OCI-LY3 (cell line): ENCODE data around the gene SSR3.

ENCODE experiments used
- H2AFZ ChIP-seq: fragments of 200-600, 300-600 bp; shearing (Covaris generic); 2 replicates; pipeline ENCODE4 v1.6.0; 2014; ENCODE audit warnings: antibody characterized with exemption, low read depth, low read length
- H3K27ac ChIP-seq: fragments of 200-600, 300-600 bp; sonication (generic); 2 replicates; pipeline ENCODE4 v1.5.1; 2014; ENCODE audit warnings: mild to moderate bottlenecking, low read length, moderate library complexity, mixed read lengths
- H3K27me3 ChIP-seq: fragments of 200-600, 300-600 bp; sonication (generic); 2 replicates; pipeline ENCODE4 v1.6.1; 2014; ENCODE audit warnings: low read depth, low read length, mixed read lengths
- H3K36me3 ChIP-seq: fragments of 200-600, 300-600 bp; sonication (generic); replicated peaks from 2 replicates; pipeline ENCODE3; 2014; ENCODE audit warnings: low read depth, low read length, mixed read lengths
- H3K4me1 ChIP-seq: fragments of 300-600, 200-600 bp; sonication (generic); 2 replicates; pipeline ENCODE4 v1.6.1; 2014; ENCODE audit warnings: low read length, mixed read lengths
- H3K4me2 ChIP-seq: fragments of 200-600, 300-600 bp; sonication (generic); 2 replicates; pipeline ENCODE4 v1.6.1; 2014; ENCODE audit warnings: low read length, mixed read lengths
- H3K4me3 ChIP-seq: fragments of 300-600, 200-600 bp; sonication (generic); 2 replicates; pipeline ENCODE4 v1.5.1; 2014; ENCODE audit warnings: antibody characterized with exemption, mild to moderate bottlenecking, low read length, moderate library complexity
- H3K79me2 ChIP-seq: fragments of 300-600, 200-600 bp; shearing (Covaris generic); 2 replicates; pipeline ENCODE4 v1.6.1; 2014; ENCODE audit warnings: mild to moderate bottlenecking, low read length, mixed read lengths
- H3K9ac ChIP-seq: fragments of 300-600, 200-600 bp; shearing (Covaris generic); 2 replicates; pipeline ENCODE4 v1.6.0; 2014; ENCODE audit warnings: mild to moderate bottlenecking, low read length, moderate library complexity
- H3K9me3 ChIP-seq: fragments of 200-600, 300-600 bp; shearing (Covaris generic); 2 replicates; pipeline ENCODE4 v1.6.1; 2014; ENCODE audit warnings: low read length, mixed read lengths; ENCODE audit not compliant: insufficient read depth
- H4K20me1 ChIP-seq: fragments of 200-600, 300-600 bp; sonication (generic); 2 replicates; pipeline ENCODE4 v1.6.1; 2016; ENCODE audit warnings: low read length, mixed read lengths; ENCODE audit not compliant: insufficient read depth
- EZH2phosphoT487 ChIP-seq: fragments of 200-600 bp; shearing (Covaris generic); IDR thresholded peaks from 2 replicates; pipeline ENCODE4 v1.6.1; 2018; ENCODE audit warnings: antibody characterized with exemption, mixed run types, low read depth
- TF ChIP-seq, protein P1 (sequence below): fragments of 200-600, 300-600 bp; sonication (generic); IDR thresholded peaks from 2 replicates; pipeline ENCODE4 v1.5.1; 2014; ENCODE audit warnings: antibody characterized with exemption, low read length, low read depth

Gene SSR3

DNA sequence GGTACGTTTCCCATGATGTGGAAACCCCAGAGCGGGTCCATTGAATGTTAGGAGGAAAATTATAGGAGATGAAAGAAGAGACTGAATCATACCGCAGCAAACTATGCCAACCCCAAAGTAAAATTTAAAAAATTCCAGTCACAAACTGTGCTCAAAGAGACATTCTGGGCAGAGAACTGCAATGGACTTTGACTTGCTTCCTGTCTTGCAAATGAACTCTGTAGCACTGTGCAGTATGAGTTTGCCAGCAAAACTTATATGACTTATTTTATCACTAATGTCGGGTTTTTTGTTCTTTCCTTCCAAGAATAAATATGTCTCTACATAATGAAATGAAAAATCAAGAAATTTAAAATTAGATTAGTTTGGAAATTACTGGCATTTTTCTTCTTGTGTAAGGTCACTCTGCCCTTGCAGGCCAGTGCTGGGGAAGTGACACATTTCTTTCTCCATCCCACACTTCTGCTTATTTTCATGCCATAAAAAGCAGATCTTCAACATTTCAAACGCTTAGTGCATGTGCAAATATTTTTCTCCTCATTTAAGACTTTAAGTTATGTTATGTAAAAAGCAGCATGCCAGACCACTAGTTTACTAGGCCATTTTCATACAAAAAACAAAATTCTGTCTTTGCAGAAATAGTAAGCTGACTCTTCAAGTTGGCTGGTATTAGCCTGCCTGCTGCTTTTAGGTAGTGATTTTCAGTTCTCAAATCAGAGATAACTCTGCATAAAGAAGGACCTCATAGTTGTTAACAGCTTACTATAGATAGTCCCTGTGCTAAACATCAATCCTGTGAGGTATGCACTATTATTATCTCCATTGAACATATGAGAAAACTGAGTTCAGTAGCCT lies 32.2 kb upstream of the SSR3 start:
- Histone ChIP-seq H3K79me2 (no peaks in the 10 kb centered on the region), H3K27me3 (no peaks in the 10 kb centered on the region), H3K36me3 (no peaks in the 10 kb centered on the region), H4K20me1 (no peaks in the 10 kb centered on the region), H3K9ac (no peak overlapping the region), H3K9me3 (no peaks in the 10 kb centered on the region), H2AFZ (no peak overlapping the region), H3K4me3 (no peak overlapping the region), H3K27ac (no peak overlapping the region; the same call in 1 of the 2 replicates), H3K4me2 (no peak overlapping the region), H3K4me1 (peaks cover 14% of the 10 kb centered on the region)
- no peak for TF ChIP-seq EZH2phosphoT487
- TF ChIP-seq, protein P1, sequence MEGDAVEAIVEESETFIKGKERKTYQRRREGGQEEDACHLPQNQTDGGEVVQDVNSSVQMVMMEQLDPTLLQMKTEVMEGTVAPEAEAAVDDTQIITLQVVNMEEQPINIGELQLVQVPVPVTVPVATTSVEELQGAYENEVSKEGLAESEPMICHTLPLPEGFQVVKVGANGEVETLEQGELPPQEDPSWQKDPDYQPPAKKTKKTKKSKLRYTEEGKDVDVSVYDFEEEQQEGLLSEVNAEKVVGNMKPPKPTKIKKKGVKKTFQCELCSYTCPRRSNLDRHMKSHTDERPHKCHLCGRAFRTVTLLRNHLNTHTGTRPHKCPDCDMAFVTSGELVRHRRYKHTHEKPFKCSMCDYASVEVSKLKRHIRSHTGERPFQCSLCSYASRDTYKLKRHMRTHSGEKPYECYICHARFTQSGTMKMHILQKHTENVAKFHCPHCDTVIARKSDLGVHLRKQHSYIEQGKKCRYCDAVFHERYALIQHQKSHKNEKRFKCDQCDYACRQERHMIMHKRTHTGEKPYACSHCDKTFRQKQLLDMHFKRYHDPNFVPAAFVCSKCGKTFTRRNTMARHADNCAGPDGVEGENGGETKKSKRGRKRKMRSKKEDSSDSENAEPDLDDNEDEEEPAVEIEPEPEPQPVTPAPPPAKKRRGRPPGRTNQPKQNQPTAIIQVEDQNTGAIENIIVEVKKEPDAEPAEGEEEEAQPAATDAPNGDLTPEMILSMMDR, result no peak

DNA sequence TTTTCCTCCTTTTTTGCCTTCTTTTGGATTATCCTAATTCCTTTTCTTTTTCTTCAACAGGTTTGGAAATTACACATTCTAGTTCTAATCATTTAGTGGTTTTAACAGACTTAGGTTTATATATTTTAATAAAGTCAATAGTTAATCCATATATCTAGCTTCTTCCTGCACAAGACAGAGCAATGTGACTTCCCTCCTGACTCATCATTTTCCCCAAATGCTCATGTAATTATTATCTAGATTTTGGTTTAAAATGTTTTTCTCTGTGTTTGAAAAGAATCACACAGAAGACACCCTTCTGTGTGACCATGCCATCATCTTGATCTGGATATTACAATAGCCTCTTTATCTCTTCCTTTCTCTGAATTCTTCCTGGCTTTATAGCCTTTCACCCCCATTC lies 28.6 kb upstream of the SSR3 start:
- Histone ChIP-seq H4K20me1 (no peaks in the 10 kb centered on the region), H3K79me2 (no peaks in the 10 kb centered on the region), H3K36me3 (no peaks in the 10 kb centered on the region), H3K4me2 (no peak overlapping the region), H3K4me1 (peaks cover 17% of the 10 kb centered on the region), H3K27me3 (no peaks in the 10 kb centered on the region), H3K9ac (no peak overlapping the region), H3K9me3 (no peaks in the 10 kb centered on the region), H2AFZ (no peak overlapping the region), H3K4me3 (no peak overlapping the region), H3K27ac (no peak overlapping the region)
- TF ChIP-seq, protein P1, result no peak

DNA sequence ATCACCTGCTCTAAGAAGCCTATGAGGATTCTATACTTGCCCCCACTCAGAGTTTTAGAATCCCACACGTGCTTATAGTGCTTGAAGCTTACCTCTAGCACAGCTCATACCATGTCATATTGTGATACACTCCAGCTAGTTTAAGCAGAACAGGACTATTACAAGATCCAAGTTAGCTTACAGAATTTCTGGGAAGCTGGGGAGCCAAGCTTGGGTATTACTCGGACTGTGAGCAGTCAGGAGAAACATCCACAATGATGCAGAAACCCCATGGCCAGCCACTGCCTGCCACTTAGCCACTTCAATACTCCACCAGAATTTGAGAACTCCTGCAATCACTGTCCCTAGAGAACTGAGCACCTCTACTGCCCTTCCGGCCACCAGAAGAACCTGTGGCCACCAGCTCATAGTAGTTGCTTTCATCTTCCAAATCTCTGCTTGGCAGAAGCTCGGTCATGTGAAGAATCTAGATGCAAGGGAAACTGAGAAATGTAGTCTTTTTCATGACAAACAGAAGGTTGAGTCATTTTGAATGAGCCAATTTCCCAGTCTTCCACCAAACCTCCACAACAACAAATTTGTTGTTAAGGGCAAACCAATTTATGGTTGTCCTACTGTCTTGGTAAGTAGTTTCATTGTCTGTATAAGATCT lies 27.7 kb upstream of the SSR3 start:
- Histone ChIP-seq H3K4me1 (peaks cover 16% of the 10 kb centered on the region), H4K20me1 (no peaks in the 10 kb centered on the region), H3K9ac (no peak overlapping the region), H3K79me2 (no peaks in the 10 kb centered on the region), H3K27me3 (no peaks in the 10 kb centered on the region), H3K36me3 (no peaks in the 10 kb centered on the region), H3K27ac (no peak overlapping the region), H3K4me2 (no peak overlapping the region), H3K4me3 (no peak overlapping the region), H2AFZ (no peak overlapping the region), H3K9me3 (no peaks in the 10 kb centered on the region)
- no peak for TF ChIP-seq EZH2phosphoT487
- TF ChIP-seq, protein P1, result no peak

DNA sequence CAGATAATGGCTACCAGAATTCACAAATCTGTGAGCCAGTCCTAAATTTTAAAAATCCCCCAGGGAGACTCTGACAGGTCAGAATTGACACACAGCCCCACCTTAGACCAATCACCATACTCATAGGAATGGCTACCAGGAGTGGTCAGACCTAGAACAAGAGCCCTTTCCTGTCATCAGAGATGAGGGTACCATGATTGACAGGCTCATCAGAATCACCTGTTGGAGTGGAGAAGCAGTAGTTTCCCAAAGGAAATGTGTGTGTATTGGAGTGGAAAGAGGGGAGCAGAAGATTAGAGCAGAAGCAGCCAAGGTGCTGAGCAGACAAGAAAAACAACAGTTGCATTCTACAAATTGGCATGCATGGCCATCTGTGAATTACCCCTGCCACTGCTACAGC lies 27.0 kb upstream of the SSR3 start:
- Histone ChIP-seq H3K36me3 (no peaks in the 10 kb centered on the region), H3K27ac (no peak overlapping the region)

More for the DNA sequence above, 27.0 kb upstream of the SSR3 start:
- Histone ChIP-seq H3K4me1 (peaks cover 9% of the 10 kb centered on the region), H4K20me1 (no peaks in the 10 kb centered on the region), H3K79me2 (no peaks in the 10 kb centered on the region), H3K4me3 (no peak overlapping the region), H3K27me3 (no peaks in the 10 kb centered on the region), H3K9me3 (no peaks in the 10 kb centered on the region), H3K4me2 (no peak overlapping the region), H3K9ac (no peak overlapping the region), H2AFZ (no peak overlapping the region)
- TF ChIP-seq, protein P1, result no peak
- TF ChIP-seq EZH2phosphoT487, result no peak
